HepG2 (cell line): Measurements from ENCODE around the gene TMEM131L. TPM values are rescaled to one million over a fixed set of nuclear protein-coding genes. Genes with fewer than 3 reads are reported as not detected.
A peak's percentile ranks its signal among the peaks of the same experiment; 100 is the strongest.

Experiments used
- ARID3A ChIP-seq: IDR thresholded peaks from 2 replicates; pipeline ENCODE4 v1.6.1; 2012; ENCODE audit warnings: low read depth, low read length, improper control_type of control experiment
- BCL6 ChIP-seq: IDR thresholded peaks from 2 replicates; pipeline ENCODE4 v1.6.1; 2016; ENCODE audit warnings: missing genetic modification reagents, missing compliant biosample characterization
- BORCS8-MEF2B ChIP-seq: sonication (generic); formaldehyde crosslinking; IDR thresholded peaks from 2 replicates; pipeline ENCODE4 v1.8.0; 2022; ENCODE audit warnings: mild to moderate bottlenecking, missing genetic modification reagents
- GLMP ChIP-seq: sonication (generic); formaldehyde crosslinking; IDR thresholded peaks from 2 replicates; pipeline ENCODE4 v1.9.0; 2021; ENCODE audit warnings: missing genetic modification reagents, mild to moderate bottlenecking, borderline replicate concordance
- HES4 ChIP-seq: sonication (generic); formaldehyde crosslinking; IDR thresholded peaks from 2 replicates; pipeline ENCODE4 v1.9.0; 2021; ENCODE audit warnings: mild to moderate bottlenecking, missing genetic modification reagents, borderline replicate concordance
- HNF1A ChIP-seq, 2 experiments: sonication (generic) in 1 of 2; formaldehyde crosslinking in 1 of 2; IDR thresholded peaks; 2 replicates each; pipeline versions ENCODE4 v1.4.0 to v1.6.1; 2016 to 2020; ENCODE audit warnings: borderline replicate concordance in 1 of 2, low read depth in 1 of 2, mild to moderate bottlenecking in 1 of 2, missing genetic modification reagents in 1 of 2
- IKZF5 ChIP-seq: IDR thresholded peaks from 2 replicates; pipeline ENCODE4 v1.6.1; 2018; ENCODE audit warnings: missing genetic modification reagents, mild to moderate bottlenecking, missing compliant biosample characterization
- PREB ChIP-seq: sonication (generic); formaldehyde crosslinking; IDR thresholded peaks from 2 replicates; pipeline ENCODE4 v1.4.0; 2020; ENCODE audit warnings: missing genetic modification reagents
- RELA ChIP-seq: sonication (generic); formaldehyde crosslinking; IDR thresholded peaks from 2 replicates; pipeline ENCODE4 v1.4.0; 2020; ENCODE audit warnings: missing genetic modification reagents
- SNAPC2 ChIP-seq: sonication (generic); formaldehyde crosslinking; IDR thresholded peaks from 2 replicates; pipeline ENCODE4 v1.8.1; 2022; ENCODE audit warnings: mild to moderate bottlenecking, missing genetic modification reagents
- STAT5B ChIP-seq: sonication (generic); formaldehyde crosslinking; IDR thresholded peaks from 2 replicates; pipeline ENCODE4 v1.4.0; 2020; ENCODE audit warnings: missing genetic modification reagents
- ZC3H4 ChIP-seq: sonication (generic); formaldehyde crosslinking; IDR thresholded peaks from 2 replicates; pipeline ENCODE4 v1.4.0; 2020; ENCODE audit warnings: missing genetic modification reagents, borderline replicate concordance
- ZNF652 ChIP-seq: IDR thresholded peaks from 2 replicates; pipeline ENCODE4 v1.6.1; 2016; ENCODE audit warnings: low read depth, borderline replicate concordance
- ZNF703 ChIP-seq: sonication (generic); formaldehyde crosslinking; IDR thresholded peaks from 2 replicates; pipeline ENCODE4 v1.5.1; 2020; ENCODE audit warnings: missing genetic modification reagents, mild to moderate bottlenecking, moderate library complexity, borderline replicate concordance
- ZNF775 ChIP-seq: sonication (generic); formaldehyde crosslinking; IDR thresholded peaks from 2 replicates; pipeline ENCODE4 v1.4.0; 2020; ENCODE audit warnings: missing genetic modification reagents, mild to moderate bottlenecking, moderate library complexity, borderline replicate concordance
- ZNF883 ChIP-seq: sonication (generic); formaldehyde crosslinking; IDR thresholded peaks from 2 replicates; pipeline ENCODE4 v1.5.1; 2020; ENCODE audit warnings: mild to moderate bottlenecking, missing genetic modification reagents; ENCODE audit errors: not compliant biosample characterization
- ZSCAN5A ChIP-seq: sonication (generic); formaldehyde crosslinking; IDR thresholded peaks from 2 replicates; pipeline ENCODE4 v1.8.0; 2022; ENCODE audit warnings: mild to moderate bottlenecking, missing genetic modification reagents, borderline replicate concordance
- polyA plus RNA-seq, 8 experiments: library from polyadenylated mRNA; depleted of rRNA in 3 of 8; stranded (reverse) in 7 of 8; unstranded in 1 of 8; fragments of >200 nt; fragmentation: Illumina TruSeq in 4 of 8; extraction: Trizol in 4 of 8; gene quantifications; 2 replicates each; pipeline versions ENCODE4 v1.2.1 to v1.2.3, GENCODE V29; 2011 to 2016; ENCODE audit warnings: low read depth in 4 of 8, missing spikeins in 1 of 8, mixed read lengths in 1 of 8; ENCODE audit not compliant: insufficient read depth in 1 of 8
- total RNA-seq, 5 experiments: library from RNA; depleted of rRNA; stranded (reverse); fragments of >200 nt; fragmentation: Illumina TruSeq; extraction: Trizol; gene quantifications; 2 replicates each; pipeline ENCODE4 v1.2.3, GENCODE V29; 2016; ENCODE audit warnings: low read depth in 1 of 5

Gene TMEM131L
- total and polyA plus RNA-seq, 2 of the 13 experiments (the other 11 are each of a cell fraction or from before 2014, with no cell fraction given), result 2.2 to 4.5 TPM

GRCh38 chr4:153432965-153433753, 33.0 kb upstream of the TMEM131L start (continued):
- TF ChIP-seq HNF1A (IDR thresholded peaks at IDR 0.05; ENCODE audit: low read depth) (no peak), HNF1A (CRISPR knock-in tag; IDR thresholded peaks at IDR 0.05; ENCODE audit: borderline replicate concordance) (no peak), ZNF703 (CRISPR knock-in tag) (no peak), PREB (CRISPR knock-in tag) (no peak), ZNF883 (CRISPR knock-in tag) (no peak), ZNF652 (CRISPR knock-in tag) (no peak), ARID3A (0 out of 2 replicates have a peak, but pooled peaks have one; percentile 41), GLMP (CRISPR knock-in tag) (no peak), STAT5B (CRISPR knock-in tag) (no peak), RELA (CRISPR knock-in tag) (no peak), HES4 (no peak), IKZF5 (CRISPR knock-in tag) (no peak), ZC3H4 (CRISPR knock-in tag) (no peak), BORCS8-MEF2B (CRISPR knock-in tag) (no peak), ZSCAN5A (CRISPR knock-in tag) (no peak), BCL6 (CRISPR knock-in tag) (no peak), ZNF775 (CRISPR knock-in tag) (no peak), SNAPC2 (0 out of 2 replicates have a peak, but pooled peaks have one; percentile 23)
